Endothelial cell of umbilical vein (primary cell): ENCODE results near the gene MCU. TPM values are rescaled to one million over a fixed set of nuclear protein-coding genes. Genes with fewer than 3 reads are reported as not detected.

Experiments used
- BruUV-seq: library from RNA; stranded (reverse); fragments of 400-500 nt; replicated peaks from 2 replicates; lab custom pipeline; 2021; lab: Mats Ljungman, UMichigan
- CTCF ChIA-PET: fragments of 300-600, 350-600 bp; sonication (Branson Sonifier 250); formaldehyde crosslinking; loops from one replicate; lab custom pipeline; 2021; ENCODE audit warnings: antibody characterized with exemption, inconsistent platforms; lab: Charles Lee
- POLR2A ChIA-PET: fragments of 300-600, 350-600 bp; sonication (Branson Sonifier 250); formaldehyde crosslinking; loops from one replicate; lab custom pipeline; 2021; ENCODE audit warnings: antibody characterized with exemption, inconsistent platforms; lab: Charles Lee
- DNase-seq: peaks from one replicate; pipeline ENCODE4 v3.0.0-alpha.2; 2011; ENCODE audit warnings: low read depth, low spot score
- FAIRE-seq: peaks from 2 replicates; lab custom pipeline; 2011; peaks lifted over from hg19 to GRCh38; lab: Jason Lieb, UNC
- H2AFZ ChIP-seq: 2 replicates; pipeline ENCODE4 v1.6.0; 2012; ENCODE audit warnings: low read depth, low read length, control low read depth, inconsistent platforms
- H3K27ac ChIP-seq: 2 replicates; pipeline ENCODE4 v1.5.1; 2011; ENCODE audit warnings: low read depth, mild to moderate bottlenecking, control low read depth, low read length, moderate library complexity; ENCODE audit not compliant: insufficient read depth
- H3K27me3 ChIP-seq, 2 experiments: 2 replicates each; pipeline versions ENCODE4 v1.6.0 to v1.6.1; 2011; ENCODE audit warnings: low read length in 2 of 2, mixed read lengths in 1 of 2; ENCODE audit not compliant: control insufficient read depth in 2 of 2, insufficient read depth in 2 of 2
- H3K36me3 ChIP-seq, 2 experiments: 2 replicates in 1 of 2; 3 replicates in 1 of 2; pipeline ENCODE4 v1.5.1; 2011; ENCODE audit warnings: low read length in 2 of 2, mild to moderate bottlenecking in 1 of 2, moderate library complexity in 1 of 2; ENCODE audit not compliant: control insufficient read depth in 2 of 2, insufficient read depth in 2 of 2; ENCODE audit errors: extremely low read depth in 1 of 2
- H3K4me1 ChIP-seq: 3 replicates; pipeline ENCODE4 v1.5.1; 2011; ENCODE audit warnings: mild to moderate bottlenecking, low read length; ENCODE audit not compliant: control insufficient read depth, insufficient read depth; ENCODE audit errors: extremely low read depth
- H3K4me2 ChIP-seq: 2 replicates; pipeline ENCODE4 v1.6.1; 2011; ENCODE audit warnings: low read length, control low read depth, mixed read lengths; ENCODE audit not compliant: insufficient read depth
- H3K4me3 ChIP-seq, 3 experiments: fragments of 200-600 bp in 1 of 3; sonication (generic), shearing (Covaris generic) in 1 of 3; replicated peaks in 1 of 3; 2 replicates each; pipeline ENCODE4 v1.5.1; 2011 to 2016; ENCODE audit warnings: control low read depth in 3 of 3, low read length in 3 of 3, mild to moderate bottlenecking in 2 of 3, inconsistent platforms in 1 of 3, low read depth in 1 of 3, moderate library complexity in 1 of 3; ENCODE audit not compliant: insufficient read depth in 1 of 3
- H3K79me2 ChIP-seq: 2 replicates; pipeline ENCODE4 v1.6.0; 2012; ENCODE audit warnings: low read length, inconsistent platforms; ENCODE audit not compliant: control insufficient read depth, insufficient read depth
- H3K9ac ChIP-seq: replicated peaks from 2 replicates; pipeline ENCODE3; 2011; ENCODE audit warnings: low read length, control low read depth; ENCODE audit not compliant: insufficient read depth; ENCODE audit errors: extremely low read depth
- H3K9me1 ChIP-seq: replicated peaks from 3 replicates; pipeline ENCODE4 v1.6.0; 2011; ENCODE audit warnings: mild to moderate bottlenecking, low read length; ENCODE audit not compliant: control insufficient read depth, insufficient read depth; ENCODE audit errors: extremely low read depth
- H3K9me3 ChIP-seq: replicated peaks from 2 replicates; pipeline ENCODE4 v1.5.1; 2012; ENCODE audit warnings: low read length, inconsistent platforms; ENCODE audit not compliant: control insufficient read depth, insufficient read depth
- H4K20me1 ChIP-seq: replicated peaks from 2 replicates; pipeline ENCODE3; 2011; ENCODE audit warnings: mild to moderate bottlenecking, low read length; ENCODE audit not compliant: control insufficient read depth, insufficient read depth; ENCODE audit errors: extremely low read depth
- CTCF ChIP-seq, 2 donors: IDR thresholded peaks; 1 replicate in 1 of 2; 2 replicates in 1 of 2; pipeline ENCODE4 v1.5.1; 2011; ENCODE audit warnings: low read length in 2 of 2, mild to moderate bottlenecking in 2 of 2, moderate library complexity in 2 of 2, control low read depth in 1 of 2, inconsistent platforms in 1 of 2, low read depth in 1 of 2; ENCODE audit not compliant: insufficient read depth in 1 of 2; ENCODE audit errors: extremely low read depth in 1 of 2
- EZH2 ChIP-seq: IDR thresholded peaks from 2 replicates; pipeline ENCODE4 v1.6.1; 2012; ENCODE audit warnings: borderline replicate concordance, low read depth, mild to moderate bottlenecking, moderate library complexity, low read length, inconsistent platforms; ENCODE audit not compliant: severe bottlenecking
- GATA2 ChIP-seq: IDR thresholded peaks from 2 replicates; pipeline ENCODE4 v1.7.0; 2011; ENCODE audit warnings: low read depth, mild to moderate bottlenecking, moderate library complexity, mixed read lengths, low read length; ENCODE audit not compliant: insufficient read length, insufficient read depth
- JUN ChIP-seq: IDR thresholded peaks from 2 replicates; pipeline ENCODE4 v1.6.1; 2011; ENCODE audit warnings: borderline replicate concordance, low read depth; ENCODE audit not compliant: insufficient read length, insufficient read depth
- MYC ChIP-seq: IDR thresholded peaks from one replicate; pipeline ENCODE4 v1.6.1; 2011; ENCODE audit warnings: mild to moderate bottlenecking, low read depth, low read length
- POLR2A ChIP-seq: IDR thresholded peaks from 2 replicates; pipeline ENCODE4 v1.6.1; 2012; ENCODE audit warnings: low read depth, mild to moderate bottlenecking, control low read depth, low read length
- POLR2AphosphoS5 ChIP-seq: IDR thresholded peaks from 2 replicates; pipeline ENCODE4 v1.6.1; 2012; ENCODE audit warnings: low read depth, mild to moderate bottlenecking, control low read depth, low read length, moderate library complexity; ENCODE audit not compliant: insufficient read depth
- dilution Hi-C: fragments of 300-500 bp; cut with MboI; formaldehyde crosslinking; loops from one replicate; pipeline ENCODE4 v1.15.0; 2019; ENCODE audit warnings: low sequenced_read_pairs; ENCODE audit not compliant: extremely low pct_ligation_motif_present
- intact Hi-C: fragments of 100-400 bp; cut with micrococcal nuclease; formaldehyde crosslinking; loops from one replicate; pipeline ENCODE4 v1.10.0; 2022
- polyA plus RNA-seq, 4 experiments: library from polyadenylated mRNA; depleted of rRNA in 3 of 4; stranded (reverse) in 3 of 4; unstranded in 1 of 4; fragments of >200 nt; gene quantifications; 2 replicates each; pipeline versions ENCODE4 v1.2.1 to v1.2.3, GENCODE V29; 2011 to 2012; ENCODE audit warnings: missing spikeins in 1 of 4
- total RNA-seq: library from RNA; stranded (reverse); gene quantifications from 2 replicates; pipeline ENCODE4 v1.2.3, GENCODE V29; 2021

The MCU gene
- total and polyA plus RNA-seq, 2 donors (not counting 3 experiments of a cell fraction or from before 2014, with no cell fraction given), result 25.2 to 37.2 TPM

GRCh38 chr10:72732521-72732920 lies 40.6 kb downstream of the MCU start:
- Histone ChIP-seq H3K9ac (no peak overlapping the region), H3K4me2 (no peak overlapping the region), H3K4me1 (peaks cover 9% of the 10 kb centered on the region), H3K4me3 (no peak overlapping the region), H3K27me3 (no peaks in the 10 kb centered on the region), H4K20me1 (no peaks in the 10 kb centered on the region), H3K9me3 (no peaks in the 10 kb centered on the region), H3K9me1 (no peaks in the 10 kb centered on the region), H2AFZ (no peak overlapping the region), H3K27ac (no peak overlapping the region), H3K36me3 (no peaks in the 10 kb centered on the region), H3K79me2 (peaks cover 16% of the 10 kb centered on the region)
- FAIRE-seq (no peak), DNase-seq (no peak)
- dilution Hi-C loops, result no loop called here
- no peak for TF ChIP-seq EZH2
- no peak for TF ChIP-seq MYC
- no peak for TF ChIP-seq POLR2A
- no peak for TF ChIP-seq JUN
- TF ChIP-seq POLR2AphosphoS5, result no peak
- TF ChIP-seq CTCF (IDR thresholded peaks at IDR 0.05; ENCODE audit: extremely low read depth in 1 of 2, insufficient read depth in 1 of 2, low read depth in 1 of 2, low read length in 2 of 2), result no peak
- TF ChIP-seq GATA2, result no peak
- CTCF ChIA-PET, result interaction anchor here (0.7 kb wide), 1 partner anchor 11 kb away, joined by 3 read pairs; no protein-coding TSS in a partner anchor
- POLR2A ChIA-PET, result no interaction called here
- intact Hi-C loops, result no loop called here
- no TSS peak for BruUV-seq
